SJSA1 (cell line): ENCODE data around the gene ANKRD44. TPM values are rescaled to one million over a fixed set of nuclear protein-coding genes. Genes with fewer than 3 reads are reported as not detected.

Experiments used
- DNase-seq, 2 experiments: peaks; one replicate each; pipeline ENCODE4 v3.0.0-alpha.2; 2015 to 2020; ENCODE audit warnings: low spot score in 2 of 2, low read depth in 1 of 2
- H3K27ac ChIP-seq: fragments of 250-450 bp; sonication (Bioruptor Pico); 2 replicates; pipeline ENCODE4 v1.5.1; 2020; ENCODE audit warnings: mild to moderate bottlenecking, moderate library complexity
- H3K27me3 ChIP-seq: fragments of 250-450 bp; sonication (Bioruptor Pico); replicated peaks from 2 replicates; pipeline ENCODE4 v1.5.1; 2020; ENCODE audit warnings: mild to moderate bottlenecking, moderate library complexity
- H3K36me3 ChIP-seq: fragments of 250-450 bp; sonication (Bioruptor Pico); 2 replicates; pipeline ENCODE4 v1.5.1; 2020; ENCODE audit warnings: mild to moderate bottlenecking
- H3K4me1 ChIP-seq: fragments of 250-450 bp; sonication (Bioruptor Pico); replicated peaks from 2 replicates; pipeline ENCODE4 v1.6.1; 2021; ENCODE audit warnings: mild to moderate bottlenecking
- H3K4me3 ChIP-seq: fragments of 250-450 bp; sonication (Bioruptor Pico); 2 replicates; pipeline ENCODE4 v1.5.1; 2020; ENCODE audit warnings: mild to moderate bottlenecking
- H3K9me3 ChIP-seq: fragments of 250-450 bp; sonication (Bioruptor Pico); replicated peaks from 2 replicates; pipeline ENCODE4 v1.5.1; 2020; ENCODE audit warnings: mild to moderate bottlenecking
- total RNA-seq: library from RNA; depleted of rRNA; stranded (reverse); fragments of >200 nt; shearing (Covaris generic); gene quantifications from 2 replicates; pipeline ENCODE4 v1.2.3, GENCODE V29; 2014

ANKRD44 gene
- total RNA-seq, 1 experiment from 2014 or later: 15.5 TPM

DNA sequence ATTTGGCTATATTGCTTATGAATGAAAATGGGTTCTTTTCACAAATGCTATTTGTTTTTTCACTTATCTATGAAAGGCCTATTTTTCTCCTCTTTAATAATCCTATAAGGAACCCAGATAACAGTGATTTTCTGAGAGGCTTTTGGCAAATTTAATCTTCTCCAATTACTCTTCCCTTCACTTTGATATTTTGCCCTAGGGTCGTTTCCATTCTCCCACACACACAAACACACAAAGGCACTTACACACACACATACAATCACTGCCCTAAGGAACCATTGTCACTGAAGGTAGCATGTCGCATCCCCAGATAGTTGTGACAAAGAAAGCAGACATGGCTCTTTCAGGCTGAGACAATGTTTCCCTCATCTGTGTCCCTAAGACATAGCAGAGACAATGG, 213.9 kb downstream of the ANKRD44 start:
- Histone ChIP-seq H3K36me3 (no peaks in the 10 kb centered on the region), H3K27ac (no peak overlapping the region), H3K9me3 (no peaks in the 10 kb centered on the region), H3K27me3 (no peaks in the 10 kb centered on the region), H3K4me3 (no peak overlapping the region), H3K4me1 (no peaks in the 10 kb centered on the region)
- DNase-seq: no peak

GRCh38 chr2:197092431-197092830, 218.1 kb downstream of the ANKRD44 start:
- Histone ChIP-seq H3K27me3 (no peaks in the 10 kb centered on the region), H3K27ac (no peak overlapping the region), H3K9me3 (no peaks in the 10 kb centered on the region), H3K36me3 (no peaks in the 10 kb centered on the region), H3K4me1 (no peaks in the 10 kb centered on the region), H3K4me3 (no peak overlapping the region)
- no peak for DNase-seq

DNA sequence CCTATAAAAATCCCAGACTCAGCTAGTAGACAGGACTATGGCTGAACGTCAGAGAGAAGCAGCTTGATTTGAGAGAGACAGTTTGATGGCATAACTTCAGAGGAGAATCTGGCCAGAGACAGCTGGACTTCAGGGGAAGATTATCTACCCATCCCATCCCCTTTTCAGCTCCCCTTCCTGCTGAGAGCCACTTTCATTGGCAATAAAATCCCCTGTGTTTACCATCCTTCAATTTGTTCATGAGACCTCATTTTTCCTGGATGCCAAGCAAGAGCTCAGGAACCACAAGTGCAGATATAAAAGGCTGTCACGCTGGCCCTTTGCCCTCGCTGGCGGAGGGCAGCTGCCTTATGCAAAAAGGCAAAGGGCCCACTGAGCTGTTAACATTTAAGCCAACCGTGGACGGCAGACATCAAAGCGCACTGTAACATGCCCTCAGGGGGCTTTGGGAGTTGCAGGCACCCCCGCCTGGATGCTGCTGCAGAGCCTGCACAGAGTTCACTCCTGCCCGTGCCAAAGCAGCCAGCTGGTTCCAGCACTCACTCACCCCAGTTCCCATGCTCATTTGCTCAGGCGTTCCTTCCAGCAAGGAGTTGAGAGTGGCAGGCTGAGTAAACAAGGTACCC, 219.7 kb downstream of the ANKRD44 start:
- no peak overlapping the region for H3K4me3 ChIP-seq
- no peaks in the 10 kb centered on the region for H3K27me3 ChIP-seq
- DNase-seq: no peak
- no peaks in the 10 kb centered on the region for H3K9me3 ChIP-seq
- no peaks in the 10 kb centered on the region for H3K36me3 ChIP-seq
- no peak overlapping the region for H3K27ac ChIP-seq
- no peaks in the 10 kb centered on the region for H3K4me1 ChIP-seq

DNA sequence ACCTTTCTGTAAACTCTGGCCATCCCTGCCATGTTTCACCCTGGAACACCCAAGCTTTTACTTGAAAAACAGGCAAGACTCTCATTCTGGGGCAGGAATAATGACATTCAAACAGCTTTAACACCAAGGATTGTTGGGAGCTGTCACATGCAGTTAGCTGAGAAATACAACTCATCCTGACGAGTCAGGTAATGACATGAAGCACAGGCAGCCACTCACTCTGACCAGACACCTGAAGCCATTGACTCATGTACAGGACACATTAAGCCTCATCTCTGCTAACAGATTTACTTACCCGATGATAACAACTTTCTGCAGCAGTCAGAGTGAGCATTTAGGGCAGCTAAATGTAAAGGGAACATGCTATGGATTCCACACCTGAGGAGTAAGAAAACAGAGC, 220.9 kb downstream of the ANKRD44 start:
- Histone ChIP-seq H3K27me3 (no peaks in the 10 kb centered on the region), H3K4me3 (no peak overlapping the region), H3K9me3 (no peaks in the 10 kb centered on the region), H3K4me1 (no peaks in the 10 kb centered on the region), H3K36me3 (no peaks in the 10 kb centered on the region), H3K27ac (no peak overlapping the region)
- DNase-seq: no peak

GRCh38 chr2:197088694-197089093, 221.9 kb downstream of the ANKRD44 start:
- no peaks in the 10 kb centered on the region for H3K36me3 ChIP-seq
- no peaks in the 10 kb centered on the region for H3K9me3 ChIP-seq
- no peak for DNase-seq
- no peaks in the 10 kb centered on the region for H3K27me3 ChIP-seq
- no peaks in the 10 kb centered on the region for H3K4me1 ChIP-seq
- H3K27ac ChIP-seq: no peak overlapping the region
- no peak overlapping the region for H3K4me3 ChIP-seq

DNA sequence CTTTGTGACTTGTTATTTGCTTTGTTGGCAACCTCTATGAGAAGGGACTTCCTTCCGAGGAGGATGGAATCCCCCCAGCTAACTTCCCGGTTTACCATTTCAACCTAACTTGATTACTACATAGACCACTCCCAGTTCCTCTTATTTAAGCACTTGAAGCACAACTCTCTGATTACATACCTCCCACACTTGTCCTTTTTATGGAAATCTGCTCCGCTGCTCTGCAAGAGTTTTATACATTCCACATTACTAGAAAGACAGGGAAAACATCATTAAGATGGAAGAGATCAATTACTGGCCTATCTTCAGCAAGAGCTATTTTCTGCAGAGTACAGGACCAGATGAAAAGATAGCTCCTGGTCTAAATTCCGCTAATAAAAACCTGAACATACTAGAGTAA, 224.1 kb downstream of the ANKRD44 start:
- H3K4me3 ChIP-seq: no peak overlapping the region
- no peak overlapping the region for H3K27ac ChIP-seq
- H3K27me3 ChIP-seq: no peaks in the 10 kb centered on the region
- no peaks in the 10 kb centered on the region for H3K9me3 ChIP-seq
- no peaks in the 10 kb centered on the region for H3K4me1 ChIP-seq
- no peaks in the 10 kb centered on the region for H3K36me3 ChIP-seq
- no peak for DNase-seq

GRCh38 chr2:197085665-197086064, 224.9 kb downstream of the ANKRD44 start:
- no peaks in the 10 kb centered on the region for H3K27me3 ChIP-seq
- peaks cover 3% of the 10 kb centered on the region for H3K4me1 ChIP-seq
- H3K9me3 ChIP-seq: no peaks in the 10 kb centered on the region
- H3K36me3 ChIP-seq: no peaks in the 10 kb centered on the region
- DNase-seq: no peak
- no peak overlapping the region for H3K27ac ChIP-seq
- H3K4me3 ChIP-seq: no peak overlapping the region

DNA sequence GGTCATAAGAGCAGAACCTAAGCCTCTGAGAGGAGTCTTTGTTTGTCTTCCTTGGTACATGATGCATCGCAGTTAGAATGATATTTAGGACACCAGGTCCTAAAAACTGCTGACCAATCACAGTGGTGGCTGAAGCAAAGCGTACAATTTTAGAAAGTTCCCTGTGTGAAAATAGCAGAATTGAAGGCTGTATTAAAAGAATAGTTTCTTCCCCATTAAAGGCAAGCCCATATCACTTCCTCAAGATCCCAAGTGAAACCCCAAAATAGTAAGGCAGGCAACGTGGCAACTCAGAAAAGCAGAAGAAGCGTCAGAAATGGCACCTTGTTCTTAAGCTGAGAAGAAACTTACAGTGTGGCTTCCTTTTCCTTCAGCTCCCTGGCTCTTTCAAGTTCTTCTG, 229.3 kb downstream of the ANKRD44 start:
- DNase-seq: no peak
- Histone ChIP-seq H3K4me3 (no peak overlapping the region), H3K27me3 (no peaks in the 10 kb centered on the region), H3K27ac (no peak overlapping the region), H3K9me3 (no peaks in the 10 kb centered on the region), H3K36me3 (peaks cover 11% of the 10 kb centered on the region), H3K4me1 (peaks cover 14% of the 10 kb centered on the region)

GRCh38 chr2:197080578-197081216, 229.9 kb downstream of the ANKRD44 start:
- DNase-seq: no peak
- Histone ChIP-seq H3K4me1 (peaks cover 14% of the 10 kb centered on the region), H3K27me3 (no peaks in the 10 kb centered on the region), H3K9me3 (no peaks in the 10 kb centered on the region), H3K36me3 (peaks cover 11% of the 10 kb centered on the region), H3K27ac (no peak overlapping the region), H3K4me3 (no peak overlapping the region)

DNA sequence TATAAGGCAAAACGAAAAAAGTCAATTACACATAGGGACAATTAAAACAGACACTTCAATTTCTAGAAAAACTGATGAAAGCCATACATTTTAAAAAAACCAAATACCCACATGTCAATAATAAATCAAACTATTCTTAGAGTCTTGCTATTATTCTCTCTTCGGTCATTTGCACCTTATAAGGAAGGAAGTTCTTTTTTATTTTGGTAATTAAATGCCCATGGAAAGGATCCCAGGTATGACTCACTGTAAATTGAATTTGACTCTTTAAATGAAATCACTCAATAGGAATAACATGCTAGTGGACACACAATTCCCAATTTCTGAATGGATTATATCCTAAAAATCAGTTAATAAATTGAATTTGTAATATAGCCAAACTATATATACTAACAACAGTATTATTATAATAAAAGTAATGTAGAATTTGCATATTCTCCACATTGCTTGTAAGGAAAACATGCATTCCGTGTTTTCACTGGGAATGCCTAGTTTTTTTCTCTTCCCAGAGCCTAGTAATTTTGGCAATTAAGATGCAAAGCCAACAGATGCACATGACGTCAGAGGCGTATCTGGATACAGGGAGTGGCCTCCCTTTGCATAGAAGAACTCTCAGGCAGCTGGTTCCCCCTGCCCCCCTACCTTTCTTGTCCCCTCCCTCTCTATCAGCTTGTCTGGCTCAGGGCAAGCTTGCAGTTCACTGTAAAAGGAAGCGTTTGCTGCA, 230.6 kb downstream of the ANKRD44 start:
- H3K27ac ChIP-seq: no peak overlapping the region
- peaks cover 14% of the 10 kb centered on the region for H3K4me1 ChIP-seq
- DNase-seq: no peak

DNA sequence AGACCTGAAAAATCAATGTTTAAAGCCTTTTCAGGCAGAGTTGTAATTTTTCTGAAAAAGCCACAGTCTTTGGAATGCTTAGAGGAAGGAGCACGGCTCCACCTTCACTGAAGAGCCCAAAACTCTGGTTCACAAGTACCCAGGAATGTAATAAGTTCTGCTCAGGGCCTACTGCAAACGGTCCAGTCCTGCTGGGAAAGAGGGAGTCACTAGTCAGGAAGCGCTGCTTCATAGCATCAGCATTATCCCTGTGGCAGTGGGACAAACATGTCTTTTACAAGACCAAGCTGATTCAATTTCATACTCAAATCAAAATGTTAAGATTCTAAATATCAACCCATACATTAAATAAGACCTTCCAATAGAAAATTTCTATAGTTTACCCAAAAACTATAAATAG, 231.2 kb downstream of the ANKRD44 start:
- Histone ChIP-seq H3K27ac (no peak overlapping the region), H3K9me3 (no peaks in the 10 kb centered on the region), H3K27me3 (no peaks in the 10 kb centered on the region), H3K4me1 (peaks cover 14% of the 10 kb centered on the region), H3K4me3 (no peak overlapping the region), H3K36me3 (peaks cover 11% of the 10 kb centered on the region)
- no peak for DNase-seq

More for the DNA sequence above, 230.6 kb downstream of the ANKRD44 start:
- no peaks in the 10 kb centered on the region for H3K9me3 ChIP-seq
- no peak overlapping the region for H3K4me3 ChIP-seq
- peaks cover 11% of the 10 kb centered on the region for H3K36me3 ChIP-seq
- no peaks in the 10 kb centered on the region for H3K27me3 ChIP-seq

- Histone ChIP-seq H3K4me1 (peaks cover 14% of the 10 kb centered on the region), H3K27ac (no peak overlapping the region), H3K27me3 (no peaks in the 10 kb centered on the region), H3K36me3 (peaks cover 11% of the 10 kb centered on the region), H3K4me3 (no peak overlapping the region), H3K9me3 (no peaks in the 10 kb centered on the region)
- no peak for DNase-seq
These were observed 232.0 kb downstream of the ANKRD44 start for GRCh38 chr2:197078535-197078934.

GRCh38 chr2:197077336-197077735, 233.2 kb downstream of the ANKRD44 start:
- no peaks in the 10 kb centered on the region for H3K9me3 ChIP-seq
- no peak for DNase-seq
- peaks cover 14% of the 10 kb centered on the region for H3K4me1 ChIP-seq
- no peaks in the 10 kb centered on the region for H3K27me3 ChIP-seq
- no peak overlapping the region for H3K4me3 ChIP-seq
- H3K36me3 ChIP-seq: peaks cover 11% of the 10 kb centered on the region
- no peak overlapping the region for H3K27ac ChIP-seq

DNA sequence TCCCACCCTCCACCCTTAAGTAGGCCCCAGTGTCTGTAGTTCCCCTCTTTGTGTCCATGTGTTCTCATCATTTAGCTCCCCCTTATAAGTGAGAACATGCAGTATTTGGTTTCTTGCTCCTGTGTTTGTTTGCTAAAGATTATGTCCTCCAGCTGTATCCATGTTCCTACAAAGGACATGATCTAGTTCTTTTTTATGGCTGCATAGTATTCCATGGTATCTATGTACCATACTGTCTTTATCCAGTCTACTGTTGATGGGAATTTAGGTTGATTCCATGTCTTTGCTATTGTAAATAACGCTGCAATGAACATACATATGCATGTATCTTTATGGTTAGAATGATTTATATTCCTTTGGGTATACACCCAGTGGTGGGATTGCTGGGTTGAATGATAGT, 233.9 kb downstream of the ANKRD44 start:
- no peaks in the 10 kb centered on the region for H3K27me3 ChIP-seq
- peaks cover 14% of the 10 kb centered on the region for H3K4me1 ChIP-seq
- no peaks in the 10 kb centered on the region for H3K9me3 ChIP-seq
- H3K27ac ChIP-seq: no peak overlapping the region
- no peak for DNase-seq
- H3K4me3 ChIP-seq: no peak overlapping the region
- H3K36me3 ChIP-seq: peaks cover 11% of the 10 kb centered on the region
